A673 (cell line): ENCODE data around the gene CFAP210.
"Not testable (repeated sequence)": the region's sequence is repeated elsewhere in the genome, so short reads cannot be mapped to it uniquely, and the experiment has no call there.

ENCODE experiments used
- EZH2 ChIP-seq: fragments of 200-600 bp; sonication (generic); IDR thresholded peaks from 2 replicates; pipeline ENCODE4 v1.6.1; 2017; ENCODE audit warnings: borderline replicate concordance, low read depth, mild to moderate bottlenecking, mixed read lengths, antibody characterized with exemption, low read length; ENCODE audit not compliant: poor library complexity, severe bottlenecking
- TF ChIP-seq, protein P1 (sequence below): fragments of 300-800, 200-600 bp; sonication (generic); conservative IDR thresholded peaks from 2 replicates; pipeline ENCODE4 v1.5.1; 2017; ENCODE audit warnings: low read depth, mild to moderate bottlenecking, antibody characterized with exemption, low read length, moderate library complexity, mixed read lengths

DNA sequence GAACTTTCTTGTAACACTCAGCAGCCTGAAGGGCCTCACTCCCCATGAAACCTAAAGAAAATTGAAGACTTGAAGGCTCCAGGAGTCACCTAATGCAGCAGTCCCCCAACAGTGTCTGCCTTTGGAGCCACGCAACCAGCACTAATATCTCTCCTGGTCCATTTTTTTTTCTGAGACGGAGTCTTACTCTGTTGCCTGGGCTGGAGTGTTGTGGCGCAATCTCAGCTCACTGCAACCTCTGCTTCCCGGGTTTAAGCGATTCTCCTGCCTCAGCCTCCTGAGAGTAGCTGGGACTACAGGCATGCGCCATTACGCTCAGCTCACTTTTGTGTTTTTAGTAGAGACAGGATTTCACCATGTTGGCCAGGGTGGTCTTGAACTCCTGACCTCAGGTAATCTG is 97.7 kb downstream of the CFAP210 start:
- TF ChIP-seq, protein P1, sequence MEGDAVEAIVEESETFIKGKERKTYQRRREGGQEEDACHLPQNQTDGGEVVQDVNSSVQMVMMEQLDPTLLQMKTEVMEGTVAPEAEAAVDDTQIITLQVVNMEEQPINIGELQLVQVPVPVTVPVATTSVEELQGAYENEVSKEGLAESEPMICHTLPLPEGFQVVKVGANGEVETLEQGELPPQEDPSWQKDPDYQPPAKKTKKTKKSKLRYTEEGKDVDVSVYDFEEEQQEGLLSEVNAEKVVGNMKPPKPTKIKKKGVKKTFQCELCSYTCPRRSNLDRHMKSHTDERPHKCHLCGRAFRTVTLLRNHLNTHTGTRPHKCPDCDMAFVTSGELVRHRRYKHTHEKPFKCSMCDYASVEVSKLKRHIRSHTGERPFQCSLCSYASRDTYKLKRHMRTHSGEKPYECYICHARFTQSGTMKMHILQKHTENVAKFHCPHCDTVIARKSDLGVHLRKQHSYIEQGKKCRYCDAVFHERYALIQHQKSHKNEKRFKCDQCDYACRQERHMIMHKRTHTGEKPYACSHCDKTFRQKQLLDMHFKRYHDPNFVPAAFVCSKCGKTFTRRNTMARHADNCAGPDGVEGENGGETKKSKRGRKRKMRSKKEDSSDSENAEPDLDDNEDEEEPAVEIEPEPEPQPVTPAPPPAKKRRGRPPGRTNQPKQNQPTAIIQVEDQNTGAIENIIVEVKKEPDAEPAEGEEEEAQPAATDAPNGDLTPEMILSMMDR, result not testable (repeated sequence)
- TF ChIP-seq EZH2, result not testable (repeated sequence)
